ENCODE data around the gene PLCG2. TPM values are rescaled to one million over a fixed set of nuclear protein-coding genes. Genes with fewer than 3 reads are reported as not detected.

PLCG2 gene
- polyA plus RNA-seq, 3 donors, result 19.5 to 47.4 (median 35.5) TPM

DNA sequence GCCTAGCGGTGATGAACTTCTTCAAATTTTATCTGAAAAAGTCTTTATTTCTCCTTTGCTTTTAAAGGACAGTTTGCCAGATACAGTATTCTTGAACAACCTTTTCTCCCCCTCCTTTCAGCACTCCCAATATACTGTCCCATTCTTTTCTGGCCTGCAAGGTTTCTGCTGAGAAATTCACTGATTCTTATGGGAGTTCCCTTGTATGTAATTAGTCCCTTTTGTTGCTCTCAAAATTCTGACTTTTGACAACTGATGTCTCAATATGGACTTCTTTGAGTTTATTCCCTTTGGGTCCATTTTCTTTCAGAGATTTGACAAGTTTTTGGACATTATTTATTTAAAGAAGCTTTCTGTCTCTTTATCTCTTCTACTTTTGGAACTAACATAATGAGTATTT is 192.8 kb downstream of the PLCG2 start:
- H3K27me3 Mint-ChIP-seq (ENCODE audit: low read depth in 3 of 3), result peaks cover 0 to 5% (median 4%) of the 10 kb centered on the region in 3 donors
- TF ChIP-seq, protein P1, sequence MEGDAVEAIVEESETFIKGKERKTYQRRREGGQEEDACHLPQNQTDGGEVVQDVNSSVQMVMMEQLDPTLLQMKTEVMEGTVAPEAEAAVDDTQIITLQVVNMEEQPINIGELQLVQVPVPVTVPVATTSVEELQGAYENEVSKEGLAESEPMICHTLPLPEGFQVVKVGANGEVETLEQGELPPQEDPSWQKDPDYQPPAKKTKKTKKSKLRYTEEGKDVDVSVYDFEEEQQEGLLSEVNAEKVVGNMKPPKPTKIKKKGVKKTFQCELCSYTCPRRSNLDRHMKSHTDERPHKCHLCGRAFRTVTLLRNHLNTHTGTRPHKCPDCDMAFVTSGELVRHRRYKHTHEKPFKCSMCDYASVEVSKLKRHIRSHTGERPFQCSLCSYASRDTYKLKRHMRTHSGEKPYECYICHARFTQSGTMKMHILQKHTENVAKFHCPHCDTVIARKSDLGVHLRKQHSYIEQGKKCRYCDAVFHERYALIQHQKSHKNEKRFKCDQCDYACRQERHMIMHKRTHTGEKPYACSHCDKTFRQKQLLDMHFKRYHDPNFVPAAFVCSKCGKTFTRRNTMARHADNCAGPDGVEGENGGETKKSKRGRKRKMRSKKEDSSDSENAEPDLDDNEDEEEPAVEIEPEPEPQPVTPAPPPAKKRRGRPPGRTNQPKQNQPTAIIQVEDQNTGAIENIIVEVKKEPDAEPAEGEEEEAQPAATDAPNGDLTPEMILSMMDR (IDR thresholded peaks at IDR 0.05), result no peak

DNA sequence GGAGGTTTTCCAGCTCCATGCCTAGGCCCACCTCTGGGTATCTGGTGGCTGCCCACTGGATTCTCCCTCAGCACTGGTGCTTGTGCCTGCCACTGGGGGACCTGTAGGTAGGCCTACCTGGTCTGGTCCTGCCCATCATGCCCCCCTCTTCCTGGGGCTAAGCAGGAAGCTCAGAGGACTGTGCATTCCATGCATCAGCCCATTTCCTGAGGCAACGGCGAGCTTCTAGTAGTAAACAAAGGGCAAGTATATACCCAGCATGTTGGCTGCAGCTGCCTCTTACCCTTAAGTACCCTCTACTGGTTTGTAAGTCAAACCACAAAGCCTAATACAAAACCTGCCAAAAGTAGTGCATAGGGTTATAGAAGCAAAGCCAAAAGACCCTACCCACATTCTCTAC is 194.6 kb downstream of the PLCG2 start:
- DNase-seq, result no peak
- Histone ChIP-seq H4K20me1 (ENCODE audit: insufficient read depth, low read length) (no peaks in the 10 kb centered on the region), H3K4me3 (replicated peaks in 1 of 3; ENCODE audit: low read depth in 2 of 3, low read length in 3 of 3) (no peak overlapping the region), H3K79me2 (ENCODE audit: insufficient read depth, low read length) (no peaks in the 10 kb centered on the region), H3K27me3 (ENCODE audit: control insufficient read depth in 2 of 2, insufficient read depth in 2 of 2, low read length in 2 of 2) (peaks cover 0 to 3% of the 10 kb centered on the region in 2 donors), H3K4me1 (ENCODE audit: control insufficient read depth in 1 of 2, insufficient read depth in 2 of 2, low read length in 2 of 2) (no peaks in the 10 kb centered on the region), H3K27ac (ENCODE audit: low read depth in 1 of 2, low read length in 2 of 2) (no peak overlapping the region), H3K9ac (ENCODE audit: insufficient read depth, low read length, poor library complexity, severe bottlenecking) (no peak overlapping the region), H2AFZ (ENCODE audit: insufficient read depth, low read depth, low read length, poor library complexity, severe bottlenecking) (no peak overlapping the region), H3K9me3 (replicated peaks in 1 of 2; ENCODE audit: control insufficient read depth in 1 of 2, insufficient read depth in 1 of 2, low read length in 2 of 2) (peaks cover 8 to 12% of the 10 kb centered on the region in 2 donors), H3K36me3 (replicated peaks in 1 of 2; ENCODE audit: control insufficient read depth in 1 of 2, insufficient read depth in 2 of 2, low read length in 2 of 2) (no peaks in the 10 kb centered on the region), H3K4me2 (replicated peaks; ENCODE audit: extremely low read depth, low read length, poor library complexity, severe bottlenecking) (no peak overlapping the region)
- intact Hi-C loops (cut with micrococcal nuclease), result no loop called here
- WGBS (ENCODE audit: insufficient coverage), result 70% methylated on average over 2 of the region's 2 CpGs
- Mint-ChIP-seq H3K27me3 (ENCODE audit: low read depth in 3 of 3) (peaks cover 0 to 5% (median 4%) of the 10 kb centered on the region in 3 donors), H3K9me3 (peaks cover 12 to 30% (median 21%) of the 10 kb centered on the region in 7 donors), H3K36me3 (no peaks in the 10 kb centered on the region), H3K4me3 (no peak overlapping the region), H3K4me1 (no peaks in the 10 kb centered on the region), H3K27ac (no peak overlapping the region)
- TF ChIP-seq, protein P1 (IDR thresholded peaks at IDR 0.05), result no peak

More for the DNA sequence above, 192.8 kb downstream of the PLCG2 start:
- Histone ChIP-seq H3K9me3 (replicated peaks in 1 of 2; ENCODE audit: control insufficient read depth in 1 of 2, insufficient read depth in 1 of 2, low read length in 2 of 2) (peaks cover 8 to 12% of the 10 kb centered on the region in 2 donors), H2AFZ (ENCODE audit: insufficient read depth, low read depth, low read length, poor library complexity, severe bottlenecking) (no peak overlapping the region), H3K27me3 (ENCODE audit: control insufficient read depth in 2 of 2, insufficient read depth in 2 of 2, low read length in 2 of 2) (peaks cover 0 to 3% of the 10 kb centered on the region in 2 donors), H3K27ac (ENCODE audit: low read depth in 1 of 2, low read length in 2 of 2) (no peak overlapping the region), H4K20me1 (ENCODE audit: insufficient read depth, low read length) (no peaks in the 10 kb centered on the region), H3K4me1 (ENCODE audit: control insufficient read depth in 1 of 2, insufficient read depth in 2 of 2, low read length in 2 of 2) (no peaks in the 10 kb centered on the region), H3K4me3 (replicated peaks in 1 of 3; ENCODE audit: low read depth in 2 of 3, low read length in 3 of 3) (no peak overlapping the region), H3K9ac (ENCODE audit: insufficient read depth, low read length, poor library complexity, severe bottlenecking) (no peak overlapping the region), H3K4me2 (replicated peaks; ENCODE audit: extremely low read depth, low read length, poor library complexity, severe bottlenecking) (no peak overlapping the region), H3K79me2 (ENCODE audit: insufficient read depth, low read length) (no peaks in the 10 kb centered on the region), H3K36me3 (replicated peaks in 1 of 2; ENCODE audit: control insufficient read depth in 1 of 2, insufficient read depth in 2 of 2, low read length in 2 of 2) (no peaks in the 10 kb centered on the region)
- intact Hi-C loops (cut with micrococcal nuclease), result no loop called here
- Mint-ChIP-seq H3K9me3 (peaks cover 7 to 21% (median 16%) of the 10 kb centered on the region in 7 donors), H3K36me3 (no peaks in the 10 kb centered on the region), H3K27ac (no peak overlapping the region), H3K4me1 (peaks cover 4% of the 10 kb centered on the region), H3K4me3 (no peak overlapping the region)
- WGBS (ENCODE audit: insufficient coverage), result no CpG with 5 or more reads among the region's 1 CpG
- no peak for DNase-seq

Data from CD14-positive monocyte (primary cell).